ENCODE results near the gene ISG20. TPM values are rescaled to one million over a fixed set of nuclear protein-coding genes. Genes with fewer than 3 reads are reported as not detected.

ISG20 gene
- total and polyA plus RNA-seq, 2 donors (not counting 3 experiments of a cell fraction or from before 2014, with no cell fraction given) = 6.4 to 7.5 TPM

- Histone ChIP-seq H3K9me1 (replicated peaks; ENCODE audit: control insufficient read depth, extremely low read depth, insufficient read depth, low read length) (no peaks in the 10 kb centered on the region), H3K9me3 (replicated peaks; ENCODE audit: control insufficient read depth, insufficient read depth, low read length) (no peaks in the 10 kb centered on the region), H3K27ac (ENCODE audit: insufficient read depth, low read depth, low read length) (no peak overlapping the region), H3K79me2 (ENCODE audit: control insufficient read depth, insufficient read depth, low read length) (no peaks in the 10 kb centered on the region), H3K9ac (replicated peaks; ENCODE audit: extremely low read depth, insufficient read depth, low read length) (no peak overlapping the region), H3K4me2 (ENCODE audit: insufficient read depth, low read length) (no peak overlapping the region), H4K20me1 (replicated peaks; ENCODE audit: control insufficient read depth, extremely low read depth, insufficient read depth, low read length) (no peaks in the 10 kb centered on the region), H3K36me3 (ENCODE audit: control insufficient read depth in 2 of 2, extremely low read depth in 1 of 2, insufficient read depth in 2 of 2, low read length in 2 of 2) (no peaks in the 10 kb centered on the region), H3K4me3 (replicated peaks in 1 of 3; ENCODE audit: insufficient read depth in 1 of 3, low read depth in 1 of 3, low read length in 3 of 3) (no peak overlapping the region), H3K4me1 (ENCODE audit: control insufficient read depth, extremely low read depth, insufficient read depth, low read length) (peaks cover 28% of the 10 kb centered on the region), H2AFZ (ENCODE audit: low read depth, low read length) (no peak overlapping the region), H3K27me3 (ENCODE audit: control insufficient read depth in 2 of 2, insufficient read depth in 2 of 2, low read length in 2 of 2) (no peaks in the 10 kb centered on the region)
- FAIRE-seq = no peak
- TF ChIP-seq EZH2 (IDR thresholded peaks at IDR 0.05; ENCODE audit: borderline replicate concordance, low read depth, low read length, severe bottlenecking) = no peak
- TF ChIP-seq FOS (IDR thresholded peaks at IDR 0.05; ENCODE audit: borderline replicate concordance, insufficient read depth, low read length) = no peak
- TF ChIP-seq CTCF (IDR thresholded peaks at IDR 0.05; ENCODE audit: extremely low read depth in 1 of 2, insufficient read depth in 1 of 2, low read depth in 1 of 2, low read length in 2 of 2) = no peak
- TF ChIP-seq POLR2A (IDR thresholded peaks at IDR 0.05; ENCODE audit: low read depth, low read length) = no peak
- no peak for TF ChIP-seq JUN (IDR thresholded peaks at IDR 0.05; ENCODE audit: borderline replicate concordance, insufficient read depth, insufficient read length, low read depth)
- TF ChIP-seq POLR2AphosphoS5 (IDR thresholded peaks at IDR 0.05; ENCODE audit: insufficient read depth, low read depth, low read length) = no peak
- TF ChIP-seq MYC (IDR thresholded peaks at IDR 0.05; ENCODE audit: low read depth, low read length) = no peak
- TF ChIP-seq GATA2 (IDR thresholded peaks at IDR 0.05; ENCODE audit: insufficient read depth, insufficient read length, low read depth, low read length) = no peak
- no peak for TF ChIP-seq MAX (IDR thresholded peaks at IDR 0.05; ENCODE audit: insufficient read depth, insufficient read length)
- dilution Hi-C loops (cut with MboI; ENCODE audit: extremely low pct_ligation_motif_present, low sequenced_read_pairs) (no loop called here), intact Hi-C loops (cut with micrococcal nuclease) (loop anchor here (5.0 kb wide), 1 partner anchor 252 kb away; the partner anchor contains the start of gene HAPLN3)
- ChIA-PET CTCF (no interaction called here), POLR2A (no interaction called here)
- BruUV-seq (replicated peaks) = no TSS peak
- no peak for DNase-seq (ENCODE audit: low read depth, low spot score)
Measured at GRCh38 chr15:88645171-88646087, 6.6 kb downstream of the ISG20 start.

Data from endothelial cell of umbilical vein (primary cell).